Measurements from ENCODE around the gene DDX54.
"Not testable (repeated sequence)": the region's sequence is repeated elsewhere in the genome, so short reads cannot be mapped to it uniquely, and the experiment has no call there.

DDX54 gene

GRCh38 chr12:113134521-113134951, 50.7 kb downstream of the DDX54 start:
- peak overlapping the region in 8 of 21 experiments; percentile 45 to 91 (median 65) for H3K27ac ChIP-seq
- H3K4me3 ChIP-seq = peak overlapping the region in 5 of 7 experiments; percentile 28 to 48 (median 37)

- H3K4me3 ChIP-seq = peak overlapping the region in 4 of 7 experiments; percentile 28 to 48 (median 39)
- H3K27ac ChIP-seq = no peak overlapping the region
Observed at GRCh38 chr12:113134071-113134470, 51.2 kb downstream of the DDX54 start.

GRCh38 chr12:113133666-113134065, 51.6 kb downstream of the DDX54 start:
- no peak overlapping the region for H3K27ac ChIP-seq
- H3K4me3 ChIP-seq = no peak overlapping the region

DNA sequence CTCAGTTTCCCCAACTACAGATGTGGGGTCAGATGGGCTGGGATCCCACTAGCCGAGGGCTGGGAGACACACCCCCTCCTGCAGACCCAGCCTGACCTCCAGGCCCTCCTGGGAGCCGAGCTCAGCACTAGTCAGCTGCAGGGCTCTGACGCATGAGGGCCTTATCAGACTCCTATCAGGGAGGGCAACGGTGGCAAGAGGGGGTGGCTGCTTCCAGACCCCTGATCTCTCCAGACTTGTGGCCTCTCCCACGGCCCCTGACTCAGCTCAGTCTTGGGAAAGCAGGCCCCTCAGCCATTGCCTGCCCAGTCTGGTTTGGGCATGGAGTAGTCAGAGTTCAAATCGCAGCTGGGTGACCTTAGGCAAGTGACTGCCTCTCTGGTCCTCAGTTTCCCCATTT, 52.2 kb downstream of the DDX54 start:
- H3K27ac ChIP-seq = no peak overlapping the region
- no peak overlapping the region for H3K4me3 ChIP-seq

- H3K27ac ChIP-seq = no peak overlapping the region
- no peak overlapping the region for H3K4me3 ChIP-seq
Observed at GRCh38 chr12:113131556-113131955, 53.7 kb downstream of the DDX54 start.

- Histone ChIP-seq H3K4me3 (no peak overlapping the region), H3K27ac (no peak overlapping the region)
Observed at GRCh38 chr12:113130457-113131135, 54.7 kb downstream of the DDX54 start.

DNA sequence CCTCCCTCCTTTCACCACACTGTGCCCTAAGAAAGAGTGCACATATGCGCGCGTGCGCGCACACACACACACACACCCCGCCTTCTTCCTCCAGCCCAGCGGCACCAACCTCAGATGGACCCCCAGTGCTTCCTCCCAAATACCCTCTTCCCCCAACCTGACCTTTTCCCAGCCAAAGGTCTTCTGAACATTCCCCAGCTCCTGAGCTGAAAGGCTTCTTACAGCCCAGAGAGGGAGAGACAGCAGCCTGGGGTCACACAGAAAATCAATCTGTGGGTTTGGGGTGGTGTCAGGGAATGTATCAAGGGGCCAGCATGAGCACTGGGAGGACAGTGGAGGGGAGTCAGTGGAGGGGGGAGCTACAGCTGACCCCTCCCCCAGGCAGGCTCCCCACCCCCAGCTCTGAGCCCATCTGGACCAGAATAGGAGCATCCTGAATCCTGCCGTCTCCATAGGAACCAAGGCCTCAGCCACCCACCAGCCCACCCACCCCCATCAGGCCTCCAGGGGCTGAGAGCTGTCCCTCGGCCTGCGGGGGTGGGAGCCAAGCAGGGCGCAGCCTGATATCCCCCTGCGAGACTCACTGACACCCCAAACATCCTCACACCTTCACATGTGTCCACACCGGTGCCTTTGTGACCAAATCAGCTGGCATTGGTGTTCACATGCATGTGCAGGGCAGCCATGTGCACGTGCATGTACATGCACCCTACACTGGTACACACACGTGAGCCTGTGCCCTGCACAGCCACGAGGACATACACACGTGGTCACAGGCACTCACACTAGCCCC, 55.4 kb downstream of the DDX54 start:
- H3K27ac ChIP-seq = no peak overlapping the region
- H3K4me3 ChIP-seq = no peak overlapping the region

- Histone ChIP-seq H3K4me3 (no peak overlapping the region), H3K27ac (no peak overlapping the region)
Observed at GRCh38 chr12:113128802-113129663, 56.2 kb downstream of the DDX54 start.

DNA sequence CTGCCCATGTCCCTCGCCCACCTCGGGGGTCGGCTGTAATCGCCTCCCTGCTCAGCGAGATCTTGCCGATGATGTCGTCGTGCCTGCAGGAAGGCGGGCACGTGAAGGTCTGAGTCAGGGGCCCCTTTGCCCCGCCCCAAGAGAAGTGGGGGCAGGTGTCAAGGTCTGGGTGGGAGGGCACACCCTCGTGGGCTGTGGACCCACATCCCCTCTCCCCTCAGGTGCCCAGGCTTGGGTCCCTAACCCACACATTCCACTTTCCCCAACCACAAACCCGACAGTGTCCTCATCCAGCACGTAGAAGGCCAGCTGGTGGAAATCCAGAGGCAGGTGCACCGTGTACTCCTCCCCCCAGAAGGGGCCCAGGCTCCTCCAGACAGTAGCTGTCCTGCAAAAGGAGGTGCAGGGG, 57.5 kb downstream of the DDX54 start:
- H3K4me3 ChIP-seq = no peak overlapping the region
- no peak overlapping the region for H3K27ac ChIP-seq

DNA sequence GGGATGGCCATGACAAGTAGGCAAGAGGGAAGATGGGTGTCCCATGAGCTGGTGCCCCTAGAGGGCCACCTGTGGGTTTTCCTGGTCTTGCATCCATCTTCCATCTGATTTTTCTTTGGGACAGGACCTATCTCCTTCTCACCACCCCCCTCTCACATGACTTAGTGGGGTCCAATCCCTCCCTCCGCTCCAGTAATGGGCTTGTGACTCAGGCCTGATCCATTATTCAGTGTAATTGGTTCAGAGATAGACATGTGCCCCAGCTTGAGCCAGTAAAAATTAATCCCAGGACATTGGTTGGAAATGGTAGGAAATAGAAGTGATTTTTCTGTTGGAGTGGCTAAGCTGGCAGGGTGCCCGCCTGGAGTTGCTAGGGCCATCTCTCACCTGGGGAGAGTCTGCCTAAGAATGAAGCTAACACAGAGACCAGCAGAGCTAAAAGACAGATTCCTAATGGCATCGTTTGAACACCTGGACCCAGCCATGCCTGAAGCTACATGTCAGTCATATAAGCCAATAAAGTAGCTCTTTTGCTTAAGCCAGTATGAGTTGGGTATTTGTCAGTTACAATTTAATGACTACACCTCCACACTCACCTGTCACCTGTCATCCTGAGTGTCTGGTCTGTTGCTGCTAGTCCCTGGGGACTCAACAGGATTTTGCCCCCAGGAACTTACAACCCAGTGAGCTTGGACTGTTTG, 64.5 kb downstream of the DDX54 start:
- Histone ChIP-seq H3K27ac (no peak overlapping the region), H3K4me3 (no peak overlapping the region)

DNA sequence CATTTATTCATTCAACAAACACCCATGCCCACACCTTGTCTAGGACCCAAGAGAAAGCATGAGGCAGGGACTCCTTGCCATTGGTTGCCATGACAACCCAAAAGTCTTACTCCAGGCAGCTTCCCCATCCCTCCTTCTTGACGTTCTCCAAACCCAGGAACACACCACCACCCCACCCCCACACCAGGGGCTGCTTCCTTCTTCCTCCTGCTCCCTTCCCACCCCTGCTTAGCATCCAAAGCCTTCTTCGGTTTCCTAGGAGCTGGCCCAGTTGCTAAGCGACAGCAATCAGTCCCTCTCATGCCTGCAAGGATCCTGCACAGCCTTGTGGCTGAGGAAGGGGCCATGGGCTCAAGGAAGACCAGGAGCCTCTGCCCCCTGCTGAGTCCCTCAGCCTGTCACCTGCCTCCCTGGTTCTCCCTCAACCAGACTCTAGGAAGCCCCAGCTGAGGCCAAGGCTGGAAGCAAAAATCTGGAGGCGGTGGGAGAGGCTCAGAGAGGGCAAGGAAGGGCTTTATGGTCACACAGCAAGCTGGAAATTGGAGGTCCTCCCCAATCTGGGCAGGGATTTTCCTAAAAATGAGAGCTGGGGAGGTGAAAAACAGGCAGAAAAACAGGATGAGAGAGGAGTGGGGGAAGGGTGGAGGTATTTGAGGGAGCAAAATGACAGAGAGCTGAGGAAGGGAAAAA, 65.2 kb downstream of the DDX54 start:
- H3K4me3 ChIP-seq = no peak overlapping the region
- no peak overlapping the region for H3K27ac ChIP-seq

GRCh38 chr12:113118142-113118541, 67.1 kb downstream of the DDX54 start:
- no peak overlapping the region for H3K4me3 ChIP-seq
- peak overlapping the region in 1 of 21 experiments; percentile 10 for H3K27ac ChIP-seq

DNA sequence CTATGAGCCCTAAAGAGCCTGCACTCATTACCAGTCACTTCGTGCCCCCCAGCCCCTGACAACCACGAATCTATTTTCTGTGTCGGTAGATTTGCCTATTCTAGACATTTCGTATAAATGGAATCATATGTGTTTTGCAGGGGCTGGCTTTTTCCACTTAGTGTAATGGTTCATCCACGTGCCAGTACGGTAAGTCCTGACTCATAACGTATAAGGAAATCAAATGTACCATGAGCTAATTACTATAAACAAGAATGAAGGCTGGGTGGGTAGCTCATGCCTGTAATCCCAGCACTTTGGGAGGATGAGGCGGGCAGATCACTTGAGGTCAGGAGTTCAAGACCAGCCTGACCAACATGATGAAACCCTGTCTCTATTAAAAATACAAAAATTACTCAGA, 67.6 kb downstream of the DDX54 start:
- not testable (repeated sequence) for H3K27ac ChIP-seq, H3K4me3 ChIP-seq

DNA sequence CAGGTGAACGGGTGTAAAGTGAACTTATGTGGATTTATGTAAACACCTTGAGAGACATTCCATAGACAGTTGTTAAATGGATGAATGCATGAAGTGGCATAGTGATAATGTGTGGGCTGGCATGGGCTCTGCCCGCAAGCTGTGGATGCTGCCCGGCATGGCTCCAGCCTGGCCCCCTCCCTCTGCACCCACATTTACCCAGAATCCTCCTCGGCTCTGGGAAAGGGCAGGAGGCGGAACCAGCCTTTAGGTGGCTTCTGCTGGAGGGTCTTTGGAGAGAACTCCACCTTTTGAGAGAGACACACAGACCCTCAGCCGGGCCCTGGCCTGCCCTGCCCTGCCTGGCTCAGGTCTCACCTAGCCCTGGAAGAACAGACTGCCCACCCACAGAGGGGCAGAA, 68.4 kb downstream of the DDX54 start:
- Histone ChIP-seq H3K4me3 (no peak overlapping the region), H3K27ac (peak overlapping the region in 1 of 21 experiments; percentile 32)

GRCh38 chr12:113115455-113116126, 69.7 kb downstream of the DDX54 start:
- no peak overlapping the region for H3K27ac ChIP-seq
- no peak overlapping the region for H3K4me3 ChIP-seq

GRCh38 chr12:113114447-113115178, 70.7 kb downstream of the DDX54 start:
- Histone ChIP-seq H3K4me3 (no peak overlapping the region), H3K27ac (no peak overlapping the region)

DNA sequence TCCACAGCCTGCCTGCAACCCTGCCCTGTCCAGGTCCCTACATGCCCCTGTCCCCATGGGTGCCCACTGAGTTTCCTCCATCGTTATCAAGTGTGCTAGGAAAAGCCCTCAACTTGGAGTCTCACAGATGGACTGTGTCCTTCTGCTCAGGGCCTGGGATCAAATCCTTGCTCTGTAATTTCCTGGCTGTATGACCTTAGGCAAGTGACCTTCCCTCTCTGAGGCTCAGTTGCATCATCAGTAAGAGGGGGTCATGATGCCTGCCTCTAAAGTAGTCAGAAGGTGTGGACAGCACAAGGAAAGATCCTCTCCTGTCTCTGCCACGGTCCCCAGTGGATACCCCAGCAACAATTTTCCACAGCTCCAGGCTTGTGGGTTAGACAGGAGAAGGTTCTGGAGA, 71.9 kb downstream of the DDX54 start:
- Histone ChIP-seq H3K4me3 (no peak overlapping the region), H3K27ac (no peak overlapping the region)
